A673 (cell line): ENCODE measurements around the gene MGME1. TPM values are rescaled to one million over a fixed set of nuclear protein-coding genes. Genes with fewer than 3 reads are reported as not detected.

Source experiments
- BruUV-seq: library from RNA; stranded (reverse); fragments of 400-500 nt; replicated peaks from 2 replicates; lab custom pipeline; 2021; lab: Mats Ljungman, UMichigan
- CTCF ChIA-PET: fragments of 300-600 bp; sonication (Branson Sonifier 250); formaldehyde crosslinking; loops from one replicate; lab custom pipeline; 2022; ENCODE audit warnings: antibody characterized with exemption; lab: Charles Lee
- POLR2A ChIA-PET: fragments of 300-600 bp; sonication (Branson Sonifier 250); formaldehyde crosslinking; loops from one replicate; lab custom pipeline; 2022; ENCODE audit warnings: antibody characterized with exemption; ENCODE audit not compliant: low non-redundant PET; lab: Charles Lee
- DNase-seq: peaks from one replicate; pipeline ENCODE4 v3.0.0-alpha.2; 2015; ENCODE audit warnings: low spot score
- H3K27ac ChIP-seq: fragments of 200-600 bp; sonication (generic); 2 replicates; pipeline ENCODE4 v1.5.1; 2016; ENCODE audit warnings: mixed run types, low read depth, mild to moderate bottlenecking, mixed read lengths, antibody characterized with exemption, low read length; ENCODE audit not compliant: poor library complexity, severe bottlenecking
- H3K27me3 ChIP-seq: fragments of 200-600 bp; sonication (generic); replicated peaks from 2 replicates; pipeline ENCODE4 v1.6.1; 2017; ENCODE audit warnings: mixed run types, low read depth, mild to moderate bottlenecking, mixed read lengths, antibody characterized with exemption, low read length; ENCODE audit not compliant: insufficient read depth, poor library complexity
- H3K36me3 ChIP-seq: fragments of 200-600 bp; sonication (generic); 2 replicates; pipeline ENCODE4 v1.6.1; 2016; ENCODE audit warnings: mixed run types, mild to moderate bottlenecking, mixed read lengths, antibody characterized with exemption, low read length; ENCODE audit not compliant: insufficient read depth, poor library complexity, severe bottlenecking
- H3K4me1 ChIP-seq: fragments of 200-600 bp; sonication (generic); 2 replicates; pipeline ENCODE4 v1.6.1; 2017; ENCODE audit warnings: mixed run types, mild to moderate bottlenecking, mixed read lengths, antibody characterized with exemption, low read length; ENCODE audit not compliant: insufficient read depth, poor library complexity, severe bottlenecking
- H3K4me3 ChIP-seq: fragments of 200-600 bp; sonication (generic); 2 replicates; pipeline ENCODE4 v1.5.1; 2016; ENCODE audit warnings: low read depth, mixed run types, mild to moderate bottlenecking, mixed read lengths, low read length; ENCODE audit not compliant: poor library complexity, severe bottlenecking
- H3K9me3 ChIP-seq: fragments of 200-600 bp; sonication (generic); 2 replicates; pipeline ENCODE4 v1.6.1; 2016; ENCODE audit warnings: mixed run types, low read depth, mild to moderate bottlenecking, mixed read lengths, antibody characterized with exemption, low read length; ENCODE audit not compliant: poor library complexity, severe bottlenecking
- EZH2 ChIP-seq: fragments of 200-600 bp; sonication (generic); IDR thresholded peaks from 2 replicates; pipeline ENCODE4 v1.6.1; 2017; ENCODE audit warnings: borderline replicate concordance, low read depth, mild to moderate bottlenecking, mixed read lengths, antibody characterized with exemption, low read length; ENCODE audit not compliant: poor library complexity, severe bottlenecking
- intact Hi-C: fragments of 100-400 bp; cut with micrococcal nuclease; formaldehyde crosslinking; loops from one replicate; pipeline ENCODE4 v1.10.0; 2022; ENCODE audit not compliant: unreplicated experiment
- total RNA-seq: library from RNA; stranded (reverse); gene quantifications from 2 replicates; pipeline ENCODE4 v1.2.3, GENCODE V29; 2021
- TF ChIP-seq, protein P1 (sequence below): fragments of 300-800, 200-600 bp; sonication (generic); conservative IDR thresholded peaks from 2 replicates; pipeline ENCODE4 v1.5.1; 2017; ENCODE audit warnings: low read depth, mild to moderate bottlenecking, antibody characterized with exemption, low read length, moderate library complexity, mixed read lengths

The MGME1 gene
- total RNA-seq, 1 experiment from 2014 or later: 41.4 TPM

DNA sequence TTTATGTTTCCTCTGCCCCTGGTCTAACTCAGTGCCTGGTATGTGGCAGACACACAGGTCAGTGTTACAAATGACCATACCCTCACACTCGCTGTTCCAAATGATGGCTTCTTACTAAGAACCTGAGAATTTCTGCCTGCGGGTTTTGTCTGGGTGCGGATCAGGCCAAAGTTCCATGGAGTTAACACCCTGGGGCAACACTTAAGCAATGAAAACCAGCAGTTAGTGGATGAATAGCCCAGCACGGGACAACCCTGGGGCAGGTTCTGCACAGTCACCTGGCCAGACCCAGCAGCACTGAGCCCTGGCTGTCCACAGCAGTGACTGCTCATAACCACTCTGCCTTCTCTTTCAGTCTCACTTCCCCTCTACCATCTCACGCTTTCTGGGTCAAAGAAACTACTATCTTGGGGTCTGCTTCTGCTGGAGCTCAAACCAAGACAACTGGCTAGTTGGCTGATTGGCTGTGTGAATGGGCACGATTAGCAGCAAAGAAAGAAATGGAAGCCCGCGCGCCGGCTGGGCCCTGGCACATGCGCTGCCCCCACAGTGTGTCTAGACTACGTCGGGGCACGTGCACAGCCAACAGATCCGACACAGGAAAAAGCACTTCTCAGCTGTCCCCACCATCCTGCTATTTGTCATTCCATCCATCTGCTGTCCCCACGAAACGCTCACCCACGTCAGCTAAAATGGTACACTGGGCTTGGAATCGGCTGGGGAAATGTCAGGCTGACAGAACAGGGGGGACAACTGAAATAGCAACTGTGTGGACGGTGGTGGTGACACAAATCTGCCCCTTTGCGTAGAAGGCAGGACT, 36.6 kb downstream of the MGME1 start:
- H3K9me3 ChIP-seq: no peaks in the 10 kb centered on the region
- H3K36me3 ChIP-seq: no peaks in the 10 kb centered on the region
- intact Hi-C loops: no loop called here
- H3K4me1 ChIP-seq: no peaks in the 10 kb centered on the region
- no peak overlapping the region for H3K4me3 ChIP-seq
- DNase-seq: no peak
- TF ChIP-seq, protein P1, sequence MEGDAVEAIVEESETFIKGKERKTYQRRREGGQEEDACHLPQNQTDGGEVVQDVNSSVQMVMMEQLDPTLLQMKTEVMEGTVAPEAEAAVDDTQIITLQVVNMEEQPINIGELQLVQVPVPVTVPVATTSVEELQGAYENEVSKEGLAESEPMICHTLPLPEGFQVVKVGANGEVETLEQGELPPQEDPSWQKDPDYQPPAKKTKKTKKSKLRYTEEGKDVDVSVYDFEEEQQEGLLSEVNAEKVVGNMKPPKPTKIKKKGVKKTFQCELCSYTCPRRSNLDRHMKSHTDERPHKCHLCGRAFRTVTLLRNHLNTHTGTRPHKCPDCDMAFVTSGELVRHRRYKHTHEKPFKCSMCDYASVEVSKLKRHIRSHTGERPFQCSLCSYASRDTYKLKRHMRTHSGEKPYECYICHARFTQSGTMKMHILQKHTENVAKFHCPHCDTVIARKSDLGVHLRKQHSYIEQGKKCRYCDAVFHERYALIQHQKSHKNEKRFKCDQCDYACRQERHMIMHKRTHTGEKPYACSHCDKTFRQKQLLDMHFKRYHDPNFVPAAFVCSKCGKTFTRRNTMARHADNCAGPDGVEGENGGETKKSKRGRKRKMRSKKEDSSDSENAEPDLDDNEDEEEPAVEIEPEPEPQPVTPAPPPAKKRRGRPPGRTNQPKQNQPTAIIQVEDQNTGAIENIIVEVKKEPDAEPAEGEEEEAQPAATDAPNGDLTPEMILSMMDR: no peak
- no peak for TF ChIP-seq EZH2
- POLR2A ChIA-PET: no interaction called here
- H3K27me3 ChIP-seq: no peaks in the 10 kb centered on the region
- H3K27ac ChIP-seq: no peak overlapping the region
- CTCF ChIA-PET: no interaction called here
- BruUV-seq: no TSS peak

- H3K4me1 ChIP-seq: no peaks in the 10 kb centered on the region
- no peak overlapping the region for H3K27ac ChIP-seq
- H3K36me3 ChIP-seq: no peaks in the 10 kb centered on the region
- POLR2A ChIA-PET: no interaction called here
- H3K27me3 ChIP-seq: no peaks in the 10 kb centered on the region
- H3K9me3 ChIP-seq: no peaks in the 10 kb centered on the region
- H3K4me3 ChIP-seq: no peak overlapping the region
- CTCF ChIA-PET: no interaction called here
- TF ChIP-seq, protein P1: no peak
- TF ChIP-seq EZH2: no peak
- DNase-seq: no peak
- no TSS peak for BruUV-seq
- intact Hi-C loops: no loop called here
These were observed 37.2 kb downstream of the MGME1 start for GRCh38 chr20:18005990-18006364.

DNA sequence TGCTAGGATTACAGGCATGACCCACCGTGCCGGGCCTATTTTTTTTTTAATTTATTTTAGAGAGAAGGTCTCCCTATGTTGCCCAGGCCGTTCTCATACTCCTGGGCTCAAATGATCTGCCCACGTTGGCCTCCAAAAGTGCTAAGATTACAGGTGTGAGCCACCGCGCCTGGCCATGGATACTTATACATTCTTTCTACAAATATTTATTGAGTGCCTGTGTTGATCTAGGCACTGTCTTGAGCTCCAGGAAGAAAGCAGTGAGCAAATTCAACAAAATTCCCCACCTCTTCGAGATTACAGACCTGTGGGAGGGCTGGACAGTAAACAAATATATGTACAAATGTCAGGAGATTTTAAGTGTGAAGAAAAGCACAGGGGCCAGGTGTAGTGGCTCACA, 37.9 kb downstream of the MGME1 start:
- Histone ChIP-seq H3K36me3 (no peaks in the 10 kb centered on the region), H3K4me3 (no peak overlapping the region), H3K9me3 (no peaks in the 10 kb centered on the region), H3K27me3 (no peaks in the 10 kb centered on the region), H3K4me1 (no peaks in the 10 kb centered on the region), H3K27ac (no peak overlapping the region)
- CTCF ChIA-PET: no interaction called here
- intact Hi-C loops: no loop called here
- DNase-seq: no peak
- no TSS peak for BruUV-seq
- POLR2A ChIA-PET: no interaction called here
- TF ChIP-seq EZH2: no peak
- TF ChIP-seq, protein P1: no peak
